Astrocyte (in vitro differentiated cells and primary cell): ENCODE measurements around the gene LRRC8A. TPM values are rescaled to one million over a fixed set of nuclear protein-coding genes. Genes with fewer than 3 reads are reported as not detected.

ENCODE experiments used
- DNase-seq: peaks from one replicate; pipeline ENCODE4 v3.0.0-alpha.2; 2010; ENCODE audit warnings: low read depth
- FAIRE-seq: peaks from 2 replicates; lab custom pipeline; 2011; peaks lifted over from hg19 to GRCh38; lab: Jason Lieb, UNC
- H2AFZ ChIP-seq: 2 replicates; pipeline ENCODE4 v1.6.0; 2012; ENCODE audit warnings: low read depth, low read length, inconsistent platforms
- H3K27ac ChIP-seq: 2 replicates; pipeline ENCODE4 v1.5.1; 2011; ENCODE audit warnings: low read depth, low read length, inconsistent platforms
- H3K27me3 ChIP-seq: 2 replicates; pipeline ENCODE4 v1.6.0; 2011; ENCODE audit warnings: low read length, inconsistent platforms; ENCODE audit not compliant: insufficient read depth
- H3K36me3 ChIP-seq: 2 replicates; pipeline ENCODE4 v1.5.1; 2011; ENCODE audit warnings: low read length, inconsistent platforms; ENCODE audit not compliant: insufficient read depth
- H3K4me1 ChIP-seq: 2 replicates; pipeline ENCODE4 v1.5.1; 2011; ENCODE audit warnings: low read length, inconsistent platforms; ENCODE audit not compliant: insufficient read depth
- H3K4me2 ChIP-seq: 2 replicates; pipeline ENCODE4 v1.6.0; 2012; ENCODE audit warnings: low read length, inconsistent platforms
- H3K4me3 ChIP-seq: 2 replicates; pipeline ENCODE4 v1.5.1; 2011; ENCODE audit warnings: low read depth, mild to moderate bottlenecking, low read length, inconsistent platforms; ENCODE audit not compliant: insufficient read depth
- H3K79me2 ChIP-seq: 2 replicates; pipeline ENCODE4 v1.6.0; 2012; ENCODE audit warnings: mild to moderate bottlenecking, low read length, inconsistent platforms; ENCODE audit not compliant: insufficient read depth
- H3K9ac ChIP-seq: 2 replicates; pipeline ENCODE4 v1.6.0; 2012; ENCODE audit warnings: mild to moderate bottlenecking, low read length, inconsistent platforms
- H3K9me3 ChIP-seq: 2 replicates; pipeline ENCODE4 v1.5.1; 2012; ENCODE audit warnings: low read depth, mild to moderate bottlenecking, low read length, inconsistent platforms; ENCODE audit not compliant: insufficient read depth
- H4K20me1 ChIP-seq: 2 replicates; pipeline ENCODE4 v1.6.0; 2012; ENCODE audit warnings: low read length, inconsistent platforms; ENCODE audit not compliant: insufficient read depth
- H3K27ac Mint-ChIP-seq: one replicate; pipeline ENCODE4 v1.8.0; 2021; ENCODE audit warnings: mild to moderate bottlenecking, mixed read lengths; ENCODE audit not compliant: unreplicated experiment
- H3K27me3 Mint-ChIP-seq: one replicate; pipeline ENCODE4 v1.8.0; 2021; ENCODE audit warnings: low read depth, mixed read lengths; ENCODE audit not compliant: unreplicated experiment
- H3K36me3 Mint-ChIP-seq: one replicate; pipeline ENCODE4 v1.8.0; 2021; ENCODE audit warnings: low read depth, mixed read lengths; ENCODE audit not compliant: unreplicated experiment
- H3K4me1 Mint-ChIP-seq: one replicate; pipeline ENCODE4 v1.8.0; 2021; ENCODE audit warnings: low read depth, mixed read lengths; ENCODE audit not compliant: unreplicated experiment
- H3K4me3 Mint-ChIP-seq: one replicate; pipeline ENCODE4 v1.8.0; 2021; ENCODE audit warnings: mild to moderate bottlenecking, moderate library complexity, mixed read lengths; ENCODE audit not compliant: unreplicated experiment
- H3K9me3 Mint-ChIP-seq: one replicate; pipeline ENCODE4 v1.8.0; 2021; ENCODE audit warnings: mild to moderate bottlenecking, mixed read lengths; ENCODE audit not compliant: unreplicated experiment
- EZH2 ChIP-seq: IDR thresholded peaks from 2 replicates; pipeline ENCODE4 v1.6.1; 2012; ENCODE audit warnings: mild to moderate bottlenecking, low read length, inconsistent platforms; ENCODE audit not compliant: insufficient read depth
- total RNA-seq: library from RNA; stranded (reverse); gene quantifications from 2 replicates; pipeline ENCODE4 v1.2.1, GENCODE V29; 2021
- TF ChIP-seq, protein P1 (sequence below): IDR thresholded peaks from 2 replicates; pipeline ENCODE4 v1.5.1; 2011; ENCODE audit warnings: low read depth, mild to moderate bottlenecking, inconsistent platforms, low read length, moderate library complexity; ENCODE audit not compliant: insufficient read depth

Gene LRRC8A
- total RNA-seq, 1 donor from 2014 or later: 103 TPM

DNA sequence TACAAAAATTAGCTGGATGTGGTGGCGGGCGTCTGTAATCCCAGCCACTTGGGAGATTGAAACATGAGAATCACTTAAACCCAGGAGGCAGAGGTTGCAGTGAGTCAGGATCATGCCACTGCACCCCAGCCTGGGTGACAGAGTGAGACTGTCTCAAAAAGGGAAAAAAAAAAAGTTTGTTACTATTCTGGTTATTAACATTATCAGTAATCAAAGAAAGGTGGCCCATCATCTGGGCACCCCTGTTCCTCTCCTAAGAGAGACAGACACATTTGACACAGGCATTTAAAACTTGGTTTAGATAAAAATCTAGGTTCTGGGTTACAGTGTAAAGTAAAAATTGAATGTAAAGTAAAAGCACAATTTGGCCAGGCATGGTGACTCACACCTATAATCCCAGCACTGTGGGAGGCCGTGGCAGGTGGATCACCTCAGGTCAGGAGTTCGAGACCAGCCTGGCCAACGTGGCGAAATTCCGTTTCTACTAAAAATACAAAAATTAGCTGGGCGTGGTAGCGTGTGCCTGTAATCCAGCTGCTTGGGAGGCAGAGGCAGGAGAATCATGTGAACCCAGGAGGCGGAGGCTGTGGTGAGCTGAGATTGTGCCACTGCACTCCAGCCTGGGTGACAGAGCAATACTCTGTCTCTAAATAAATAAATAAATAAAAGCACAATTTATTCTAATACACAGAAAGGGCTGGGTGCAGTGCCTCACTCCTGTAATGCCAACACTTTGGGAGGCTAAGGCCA is 22.1 kb downstream of the LRRC8A start:
- DNase-seq: no peak

GRCh38 chr9:128905964-128906363 is 24.0 kb downstream of the LRRC8A start:
- no peaks in the 10 kb centered on the region for H3K9me3 Mint-ChIP-seq
- H3K27ac Mint-ChIP-seq: peak overlapping the region; percentile 53
- H3K4me3 Mint-ChIP-seq: no peak overlapping the region
- Histone ChIP-seq H3K4me1 (peaks cover 8% of the 10 kb centered on the region), H3K27me3 (no peaks in the 10 kb centered on the region), H3K36me3 (peaks cover 18% of the 10 kb centered on the region), H3K9ac (no peak overlapping the region), H3K9me3 (no peaks in the 10 kb centered on the region), H4K20me1 (peaks cover 33% of the 10 kb centered on the region), H3K4me3 (no peak overlapping the region), H3K27ac (no peak overlapping the region), H2AFZ (no peak overlapping the region), H3K4me2 (no peak overlapping the region), H3K79me2 (peaks cover 82% of the 10 kb centered on the region)
- DNase-seq: no peak
- FAIRE-seq: no peak
- no peak for TF ChIP-seq EZH2
- peaks cover 28% of the 10 kb centered on the region for H3K36me3 Mint-ChIP-seq
- H3K27me3 Mint-ChIP-seq: no peaks in the 10 kb centered on the region
- peaks cover under 1% of the 10 kb centered on the region for H3K4me1 Mint-ChIP-seq

More for the DNA sequence above, 22.1 kb downstream of the LRRC8A start:
- Mint-ChIP-seq H3K9me3 (no peaks in the 10 kb centered on the region), H3K4me3 (no peak overlapping the region), H3K27me3 (no peaks in the 10 kb centered on the region), H3K27ac (peak overlapping the region; percentile 62), H3K36me3 (peaks cover 20% of the 10 kb centered on the region), H3K4me1 (peaks cover 10% of the 10 kb centered on the region)
- Histone ChIP-seq H3K4me2 (peak overlapping the region; percentile 1), H3K4me1 (peaks cover 7% of the 10 kb centered on the region), H3K9me3 (no peaks in the 10 kb centered on the region), H4K20me1 (peaks cover 43% of the 10 kb centered on the region), H3K27me3 (no peaks in the 10 kb centered on the region), H3K79me2 (peaks cover 81% of the 10 kb centered on the region), H3K4me3 (no peak overlapping the region), H3K9ac (no peak overlapping the region), H3K36me3 (peaks cover 18% of the 10 kb centered on the region), H2AFZ (no peak overlapping the region), H3K27ac (peak overlapping the region; percentile 23)
- no peak for FAIRE-seq
- no peak for TF ChIP-seq EZH2
- TF ChIP-seq, protein P1, sequence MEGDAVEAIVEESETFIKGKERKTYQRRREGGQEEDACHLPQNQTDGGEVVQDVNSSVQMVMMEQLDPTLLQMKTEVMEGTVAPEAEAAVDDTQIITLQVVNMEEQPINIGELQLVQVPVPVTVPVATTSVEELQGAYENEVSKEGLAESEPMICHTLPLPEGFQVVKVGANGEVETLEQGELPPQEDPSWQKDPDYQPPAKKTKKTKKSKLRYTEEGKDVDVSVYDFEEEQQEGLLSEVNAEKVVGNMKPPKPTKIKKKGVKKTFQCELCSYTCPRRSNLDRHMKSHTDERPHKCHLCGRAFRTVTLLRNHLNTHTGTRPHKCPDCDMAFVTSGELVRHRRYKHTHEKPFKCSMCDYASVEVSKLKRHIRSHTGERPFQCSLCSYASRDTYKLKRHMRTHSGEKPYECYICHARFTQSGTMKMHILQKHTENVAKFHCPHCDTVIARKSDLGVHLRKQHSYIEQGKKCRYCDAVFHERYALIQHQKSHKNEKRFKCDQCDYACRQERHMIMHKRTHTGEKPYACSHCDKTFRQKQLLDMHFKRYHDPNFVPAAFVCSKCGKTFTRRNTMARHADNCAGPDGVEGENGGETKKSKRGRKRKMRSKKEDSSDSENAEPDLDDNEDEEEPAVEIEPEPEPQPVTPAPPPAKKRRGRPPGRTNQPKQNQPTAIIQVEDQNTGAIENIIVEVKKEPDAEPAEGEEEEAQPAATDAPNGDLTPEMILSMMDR: no peak

GRCh38 chr9:128906741-128907140 is 24.8 kb downstream of the LRRC8A start:
- no peaks in the 10 kb centered on the region for H3K9me3 Mint-ChIP-seq
- H3K4me3 Mint-ChIP-seq: no peak overlapping the region
- FAIRE-seq (no peak), DNase-seq (no peak)
- Histone ChIP-seq H4K20me1 (peaks cover 31% of the 10 kb centered on the region), H2AFZ (no peak overlapping the region), H3K36me3 (peaks cover 18% of the 10 kb centered on the region), H3K79me2 (peaks cover 78% of the 10 kb centered on the region), H3K4me2 (no peak overlapping the region), H3K4me1 (peaks cover 16% of the 10 kb centered on the region), H3K4me3 (no peak overlapping the region), H3K27ac (no peak overlapping the region), H3K9ac (no peak overlapping the region), H3K9me3 (no peaks in the 10 kb centered on the region), H3K27me3 (no peaks in the 10 kb centered on the region)
- peaks cover 32% of the 10 kb centered on the region for H3K36me3 Mint-ChIP-seq
- no peak overlapping the region for H3K27ac Mint-ChIP-seq
- H3K27me3 Mint-ChIP-seq: no peaks in the 10 kb centered on the region
- peaks cover 7% of the 10 kb centered on the region for H3K4me1 Mint-ChIP-seq
- no peak for TF ChIP-seq EZH2
- TF ChIP-seq, protein P1: no peak
